Breast epithelium (tissue), 4 donors: ENCODE results near the gene PPM1D. TPM values are rescaled to one million over a fixed set of nuclear protein-coding genes. Genes with fewer than 3 reads are reported as not detected.
"Not testable (repeated sequence)": the region's sequence is repeated elsewhere in the genome, so short reads cannot be mapped to it uniquely, and the experiment has no call there.

Experiments
- DNase-seq, 2 donors: peaks; one replicate each; pipeline ENCODE4 v3.0.0-alpha.2; 2019; ENCODE audit warnings: low spot score in 2 of 2
- H3K27ac ChIP-seq, 2 donors: fragments of 200-600 bp; sonication (generic) in 1 of 2; one replicate each; pipeline ENCODE4 v1.5.1; 2016 to 2019; ENCODE audit warnings: mild to moderate bottlenecking in 1 of 2
- H3K27me3 ChIP-seq, 2 donors: fragments of 200-600 bp; sonication (generic) in 1 of 2; one replicate each; pipeline versions ENCODE4 v1.5.1 to v1.6.0; 2017 to 2019; ENCODE audit warnings: control low read depth in 1 of 2, mild to moderate bottlenecking in 1 of 2
- H3K36me3 ChIP-seq: fragments of 200-600 bp; one replicate; pipeline ENCODE4 v1.5.1; 2019
- H3K4me1 ChIP-seq, 2 donors: fragments of 200-600 bp; sonication (generic); one replicate each; pipeline ENCODE4 v1.5.1; 2016 to 2019; ENCODE audit warnings: control low read depth in 1 of 2
- H3K4me3 ChIP-seq, 3 donors: fragments of 200-600 bp; sonication (generic); 1 replicate in 2 of 3; 2 replicates in 1 of 3; pipeline ENCODE4 v1.5.1; 2016 to 2019; ENCODE audit warnings: mild to moderate bottlenecking in 3 of 3, moderate library complexity in 2 of 3
- H3K9me3 ChIP-seq, 2 donors: fragments of 200-600 bp; sonication (generic) in 1 of 2; one replicate each; pipeline ENCODE4 v1.5.1; 2016 to 2019; ENCODE audit warnings: control low read depth in 1 of 2
- POLR2A ChIP-seq: fragments of 450-650 bp; IDR thresholded peaks from one replicate; pipeline ENCODE4 v1.6.1; 2016; ENCODE audit warnings: antibody characterized with exemption, mild to moderate bottlenecking, moderate library complexity
- POLR2AphosphoS5 ChIP-seq, 3 donors: sonication (generic); formaldehyde crosslinking; IDR thresholded peaks; one replicate each; pipeline ENCODE4 v1.6.1; 2017; ENCODE audit warnings: antibody characterized with exemption in 3 of 3
- intact Hi-C: fragments of 100-400 bp; cut with DNase I; formaldehyde crosslinking; loops from one replicate; pipeline ENCODE4 v1.15.1; 2023; ENCODE audit warnings: low total_unique reads
- total RNA-seq, 3 donors: library from RNA; depleted of rRNA; stranded (reverse); fragments of >200 nt; gene quantifications; one replicate each; pipeline ENCODE4 v1.1.0, GENCODE V29; 2016
- TF ChIP-seq, protein P1 (sequence below), 3 donors: fragments of 450-650 bp; IDR thresholded peaks; one replicate each; pipeline ENCODE4 v1.5.1; 2016 to 2017; ENCODE audit warnings: antibody characterized with exemption in 3 of 3, mild to moderate bottlenecking in 3 of 3, moderate library complexity in 3 of 3

The PPM1D gene
- total RNA-seq, 3 donors from 2014 or later = 12.3 to 19.6 (median 14.7) TPM

DNA sequence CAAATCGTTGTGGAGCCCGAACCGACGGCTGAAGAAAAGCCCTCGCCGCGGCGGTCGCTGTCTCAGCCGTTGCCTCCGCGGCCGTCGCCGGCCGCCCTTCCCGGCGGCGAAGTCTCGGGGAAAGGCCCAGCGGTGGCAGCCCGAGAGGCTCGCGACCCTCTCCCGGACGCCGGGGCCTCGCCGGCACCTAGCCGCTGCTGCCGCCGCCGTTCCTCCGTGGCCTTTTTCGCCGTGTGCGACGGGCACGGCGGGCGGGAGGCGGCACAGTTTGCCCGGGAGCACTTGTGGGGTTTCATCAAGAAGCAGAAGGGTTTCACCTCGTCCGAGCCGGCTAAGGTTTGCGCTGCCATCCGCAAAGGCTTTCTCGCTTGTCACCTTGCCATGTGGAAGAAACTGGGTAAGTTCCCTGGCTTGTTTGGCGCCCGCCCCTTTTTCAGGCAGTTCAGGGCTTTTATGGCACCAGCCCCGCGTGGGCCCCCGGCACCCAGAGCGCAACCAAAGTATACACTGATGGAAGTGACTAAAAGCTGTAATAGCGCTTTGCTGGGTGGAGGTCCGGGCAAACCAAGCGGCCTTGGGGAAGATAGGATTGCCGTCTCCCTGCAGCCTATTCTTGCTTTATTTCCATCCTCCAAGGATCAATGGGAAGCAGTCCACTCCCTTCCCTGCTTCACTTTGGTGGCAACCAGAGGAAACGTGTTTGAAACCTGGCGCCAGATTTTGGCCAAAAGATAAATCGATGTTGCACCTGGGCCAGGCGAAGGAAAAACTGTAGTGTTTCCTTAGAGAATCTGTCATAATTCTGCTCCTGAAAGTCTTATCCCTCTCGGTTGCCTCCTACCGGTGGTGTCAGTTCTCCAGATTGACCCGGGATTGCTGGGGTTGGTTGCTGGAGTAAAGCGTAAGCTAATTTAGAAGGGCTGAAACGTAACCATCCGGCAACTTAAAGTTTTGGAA, 775 bp downstream of the PPM1D start:
- Histone ChIP-seq H3K4me3 (peak overlapping the region; percentile 90 to 97 (median 92)), H3K27me3 (no peaks in the 10 kb centered on the region), H3K27ac (peak overlapping the region; percentile 90 to 98), H3K9me3 (no peaks in the 10 kb centered on the region), H3K4me1 (peaks cover 0 to 4% of the 10 kb centered on the region in 2 donors), H3K36me3 (no peaks in the 10 kb centered on the region)
- peak; percentile 65 to 75 for DNase-seq
- no peak for TF ChIP-seq POLR2A
- TF ChIP-seq, protein P1, sequence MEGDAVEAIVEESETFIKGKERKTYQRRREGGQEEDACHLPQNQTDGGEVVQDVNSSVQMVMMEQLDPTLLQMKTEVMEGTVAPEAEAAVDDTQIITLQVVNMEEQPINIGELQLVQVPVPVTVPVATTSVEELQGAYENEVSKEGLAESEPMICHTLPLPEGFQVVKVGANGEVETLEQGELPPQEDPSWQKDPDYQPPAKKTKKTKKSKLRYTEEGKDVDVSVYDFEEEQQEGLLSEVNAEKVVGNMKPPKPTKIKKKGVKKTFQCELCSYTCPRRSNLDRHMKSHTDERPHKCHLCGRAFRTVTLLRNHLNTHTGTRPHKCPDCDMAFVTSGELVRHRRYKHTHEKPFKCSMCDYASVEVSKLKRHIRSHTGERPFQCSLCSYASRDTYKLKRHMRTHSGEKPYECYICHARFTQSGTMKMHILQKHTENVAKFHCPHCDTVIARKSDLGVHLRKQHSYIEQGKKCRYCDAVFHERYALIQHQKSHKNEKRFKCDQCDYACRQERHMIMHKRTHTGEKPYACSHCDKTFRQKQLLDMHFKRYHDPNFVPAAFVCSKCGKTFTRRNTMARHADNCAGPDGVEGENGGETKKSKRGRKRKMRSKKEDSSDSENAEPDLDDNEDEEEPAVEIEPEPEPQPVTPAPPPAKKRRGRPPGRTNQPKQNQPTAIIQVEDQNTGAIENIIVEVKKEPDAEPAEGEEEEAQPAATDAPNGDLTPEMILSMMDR (IDR thresholded peaks at IDR 0.05) = peak; percentile 66 to 82 (median 76)
- intact Hi-C loops = no loop called here

DNA sequence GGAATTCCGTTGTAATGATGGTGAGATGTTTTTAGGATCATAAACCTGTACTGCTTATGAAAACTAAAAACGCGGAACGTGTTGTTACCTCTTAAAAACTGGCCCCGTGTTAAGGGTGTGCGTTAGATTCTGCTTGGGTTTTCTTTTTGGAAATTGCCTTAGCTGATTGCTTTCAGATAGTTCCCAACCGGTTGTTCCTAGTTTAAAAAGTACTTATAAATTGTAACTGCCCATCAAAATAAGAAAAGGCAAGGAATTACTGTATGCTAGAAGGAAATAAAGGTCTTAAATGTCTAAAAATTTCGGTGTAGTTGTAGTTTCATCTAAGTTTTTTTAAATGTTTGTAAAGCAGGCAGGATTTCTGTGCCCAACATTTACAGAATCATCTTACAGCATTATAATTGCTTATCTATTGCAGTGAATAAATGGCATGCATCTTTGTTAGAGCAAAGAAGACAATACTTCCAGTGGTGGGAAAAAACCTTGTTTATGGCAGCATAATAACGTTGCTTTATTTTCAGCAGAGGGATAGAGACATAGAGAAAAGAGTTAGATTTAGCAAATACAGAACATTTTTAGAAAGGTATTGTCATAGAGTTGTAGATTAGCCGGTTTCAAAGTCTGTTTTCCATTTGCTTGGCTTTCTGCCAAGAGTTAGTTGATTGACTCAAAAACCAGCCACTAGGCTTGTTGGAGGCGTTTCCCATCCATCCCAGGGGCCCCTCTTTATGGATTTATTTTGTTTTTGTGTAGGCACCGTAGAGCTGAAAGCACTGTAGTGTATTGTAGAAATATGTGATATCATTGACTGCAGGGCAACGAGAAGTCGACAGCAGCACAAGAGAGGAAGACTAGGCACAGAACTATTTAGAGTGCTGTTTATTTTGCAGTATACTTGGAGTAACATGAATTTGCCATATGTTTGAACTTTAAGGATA, 1.7 kb downstream of the PPM1D start:
- no peaks in the 10 kb centered on the region for H3K9me3 ChIP-seq
- H3K4me3 ChIP-seq = peak overlapping the region; percentile 90 to 97 (median 92)
- H3K27me3 ChIP-seq = no peaks in the 10 kb centered on the region
- TF ChIP-seq POLR2AphosphoS5 (IDR thresholded peaks at IDR 0.05) (peak in 2 of 3 donors; percentile 31 to 53), POLR2A (no peak)
- TF ChIP-seq, protein P1 (IDR thresholded peaks at IDR 0.05) = peak in 2 of 3 donors; percentile 21
- intact Hi-C loops = no loop called here
- no peak for DNase-seq
- peak overlapping the region; percentile 90 to 98 for H3K27ac ChIP-seq
- no peaks in the 10 kb centered on the region for H3K36me3 ChIP-seq
- H3K4me1 ChIP-seq = peaks cover 0 to 4% of the 10 kb centered on the region in 2 donors

DNA sequence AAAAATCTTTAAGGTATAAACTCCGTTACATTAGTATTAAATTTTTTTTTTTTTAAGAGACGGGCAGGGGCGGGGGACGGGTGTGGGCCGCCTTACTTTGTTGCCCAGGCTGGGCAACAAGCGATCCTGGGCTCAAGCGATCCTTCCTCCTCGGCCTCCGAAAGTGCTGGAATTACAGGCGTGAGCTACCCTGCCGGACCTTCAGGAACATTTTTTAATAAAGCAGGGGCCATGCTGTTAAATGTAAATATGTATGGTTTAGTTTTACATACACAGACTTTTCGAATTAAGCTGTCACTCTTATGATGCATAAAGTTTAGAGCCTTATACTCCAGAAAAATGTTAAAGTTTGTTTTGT, 2.4 kb downstream of the PPM1D start:
- TF ChIP-seq POLR2A (no peak), POLR2AphosphoS5 (IDR thresholded peaks at IDR 0.05) (no peak)
- TF ChIP-seq, protein P1 (IDR thresholded peaks at IDR 0.05) = no peak
- no peak for DNase-seq
- intact Hi-C loops = no loop called here
- H3K9me3 ChIP-seq = no peaks in the 10 kb centered on the region
- peak overlapping the region; percentile 90 to 97 (median 92) for H3K4me3 ChIP-seq
- peak overlapping the region in 1 of 2 donors; percentile 98 for H3K27ac ChIP-seq
- H3K4me1 ChIP-seq = peaks cover 0 to 4% of the 10 kb centered on the region in 2 donors
- H3K36me3 ChIP-seq = no peaks in the 10 kb centered on the region
- H3K27me3 ChIP-seq = no peaks in the 10 kb centered on the region

DNA sequence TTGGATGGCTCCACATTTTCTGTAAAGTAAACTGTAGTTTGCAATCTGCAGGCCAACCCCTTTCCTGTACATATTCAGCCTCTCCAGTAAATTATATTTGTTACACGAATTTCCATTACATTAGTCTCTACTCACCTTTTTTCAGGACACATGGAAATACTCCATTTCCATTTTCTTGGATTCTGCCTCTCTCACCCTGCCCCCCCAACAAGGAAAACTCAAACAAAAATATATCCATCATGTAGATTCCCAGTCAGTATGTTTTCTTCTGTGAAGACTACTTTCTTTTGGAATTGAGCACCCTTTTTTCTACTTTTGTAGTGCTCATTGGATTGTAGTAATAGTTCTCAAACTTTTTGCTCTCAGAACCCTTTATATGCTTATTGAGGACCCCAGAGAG, 2.9 kb downstream of the PPM1D start:
- Histone ChIP-seq H3K27me3 (no peaks in the 10 kb centered on the region), H3K27ac (no peak overlapping the region), H3K9me3 (no peaks in the 10 kb centered on the region), H3K4me1 (peaks cover 0 to 4% of the 10 kb centered on the region in 2 donors), H3K4me3 (peak overlapping the region; percentile 90 to 97 (median 92)), H3K36me3 (no peaks in the 10 kb centered on the region)
- no peak for DNase-seq
- TF ChIP-seq, protein P1 (IDR thresholded peaks at IDR 0.05) = no peak
- no peak for TF ChIP-seq POLR2A
- no peak for TF ChIP-seq POLR2AphosphoS5 (IDR thresholded peaks at IDR 0.05)
- intact Hi-C loops = no loop called here

DNA sequence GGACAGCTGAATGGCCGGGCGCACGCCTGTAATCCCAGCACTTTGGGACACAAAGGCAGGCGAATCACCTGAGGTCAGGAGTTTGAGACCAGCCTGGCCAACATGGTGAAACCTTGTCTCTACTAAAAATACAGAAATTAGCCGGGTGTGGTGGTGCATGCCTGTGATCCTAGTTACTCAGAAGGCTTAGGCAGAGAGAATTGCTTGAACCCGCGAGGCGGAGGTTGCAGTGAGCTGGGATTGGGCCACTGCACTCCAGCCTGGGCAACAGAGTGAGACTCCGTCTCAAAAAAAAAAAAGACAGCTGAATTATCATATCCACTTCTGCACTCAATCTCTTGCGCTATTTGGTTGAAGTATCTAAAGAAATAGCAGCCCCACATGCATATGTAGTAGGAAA, 3.5 kb downstream of the PPM1D start:
- H3K27me3 ChIP-seq, H3K36me3 ChIP-seq, H3K9me3 ChIP-seq, DNase-seq, H3K4me1 ChIP-seq, intact Hi-C loops, H3K27ac ChIP-seq: not testable (repeated sequence)
- H3K4me3 ChIP-seq = peak overlapping the region in 2 of 3 donors; percentile 26 to 97
